Jurkat, Clone E6-1 (cell line): ENCODE data around the gene FSIP1.

ENCODE experiments used
- DNase-seq: peaks from one replicate; pipeline ENCODE4 v3.0.0-alpha.2; 2011; ENCODE audit warnings: low read depth, low spot score
- H3K4me3 ChIP-seq: 2 replicates; pipeline ENCODE4 v1.5.1; 2011; ENCODE audit warnings: mild to moderate bottlenecking, low read length, control low read depth, moderate library complexity

FSIP1 gene

GRCh38 chr15:39774688-39775267 is 7.9 kb downstream of the FSIP1 start:
- DNase-seq = peak; percentile 88
- peak overlapping the region; percentile 15 for H3K4me3 ChIP-seq

- H3K4me3 ChIP-seq = no peak overlapping the region
- no peak for DNase-seq
Measured at GRCh38 chr15:39770748-39771689, 11.6 kb downstream of the FSIP1 start.

- no peak overlapping the region for H3K4me3 ChIP-seq
- no peak for DNase-seq
Measured at GRCh38 chr15:39767921-39768320, 14.7 kb downstream of the FSIP1 start.

DNA sequence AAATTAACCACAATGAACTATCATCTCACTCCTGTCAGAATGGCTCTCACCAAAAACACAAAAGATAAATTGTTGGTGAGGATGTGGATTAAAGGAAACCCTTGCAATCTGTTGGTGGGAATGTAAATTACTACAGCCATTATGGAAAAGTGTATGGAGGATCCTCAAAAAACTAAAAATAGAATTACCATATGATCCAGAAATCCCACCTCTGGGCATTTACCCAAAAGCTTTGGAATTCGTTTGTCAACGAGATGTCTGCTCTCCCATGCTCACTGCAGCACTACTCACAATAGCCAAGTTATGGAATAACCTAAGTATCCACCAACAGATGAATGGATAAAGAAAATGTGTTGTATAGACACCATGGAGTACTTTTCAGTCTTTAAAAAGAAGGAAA is 21.6 kb downstream of the FSIP1 start:
- H3K4me3 ChIP-seq = no peak overlapping the region
- no peak for DNase-seq

DNA sequence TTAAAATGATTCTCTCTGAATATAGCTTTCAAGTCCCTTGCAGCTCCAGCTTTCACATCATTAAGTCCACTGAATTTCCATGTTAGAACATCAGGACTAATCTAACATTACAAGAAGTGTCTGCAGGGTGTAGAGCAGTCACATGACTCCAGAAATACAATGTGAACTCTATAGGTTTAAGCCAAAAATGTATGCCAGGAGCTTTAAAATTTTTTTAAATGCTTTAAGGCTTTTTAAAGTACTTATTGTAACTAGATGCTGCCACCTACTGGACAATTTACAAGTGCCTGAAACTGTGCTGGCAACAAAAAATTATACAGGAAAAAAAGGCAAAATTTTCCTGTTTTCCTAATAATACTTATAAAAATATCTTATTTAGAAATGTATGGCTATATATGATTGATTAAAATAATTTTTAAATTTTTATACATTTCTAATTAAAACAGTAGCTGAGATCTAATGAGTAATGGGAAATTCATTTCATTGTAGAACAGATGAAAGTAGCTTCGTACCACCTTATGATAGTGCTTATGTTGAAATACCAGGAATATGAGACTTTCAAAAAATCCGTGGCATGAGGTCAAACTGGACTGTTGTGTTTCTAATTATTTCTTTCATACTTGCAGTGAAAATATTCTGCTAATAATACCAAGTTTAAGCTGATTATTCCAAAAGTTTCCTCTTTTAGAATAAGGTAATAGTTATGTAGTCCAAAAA is 25.7 kb downstream of the FSIP1 start:
- peak; percentile 70 for DNase-seq
- H3K4me3 ChIP-seq = no peak overlapping the region

DNA sequence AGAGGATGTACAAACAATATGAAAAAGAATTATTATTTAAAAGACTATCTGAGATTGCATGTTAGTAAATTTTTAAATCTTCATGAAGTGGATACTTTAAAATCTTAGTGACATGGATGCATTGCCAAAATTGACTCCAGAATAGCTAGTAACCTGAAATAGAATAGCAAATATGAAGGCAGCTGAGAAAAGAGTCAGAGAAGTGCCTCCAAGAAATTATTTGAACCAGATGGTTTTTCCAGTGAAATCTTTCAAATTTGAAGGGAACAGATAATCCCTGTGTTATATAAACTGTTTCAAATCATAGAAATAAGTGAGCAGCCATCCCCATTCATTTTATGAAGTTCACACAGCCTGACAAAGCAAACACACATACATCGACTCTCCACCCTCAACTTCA is 29.6 kb downstream of the FSIP1 start:
- no peak for DNase-seq
- H3K4me3 ChIP-seq = no peak overlapping the region

GRCh38 chr15:39752246-39752645 is 30.4 kb downstream of the FSIP1 start:
- no peak for DNase-seq
- no peak overlapping the region for H3K4me3 ChIP-seq

DNA sequence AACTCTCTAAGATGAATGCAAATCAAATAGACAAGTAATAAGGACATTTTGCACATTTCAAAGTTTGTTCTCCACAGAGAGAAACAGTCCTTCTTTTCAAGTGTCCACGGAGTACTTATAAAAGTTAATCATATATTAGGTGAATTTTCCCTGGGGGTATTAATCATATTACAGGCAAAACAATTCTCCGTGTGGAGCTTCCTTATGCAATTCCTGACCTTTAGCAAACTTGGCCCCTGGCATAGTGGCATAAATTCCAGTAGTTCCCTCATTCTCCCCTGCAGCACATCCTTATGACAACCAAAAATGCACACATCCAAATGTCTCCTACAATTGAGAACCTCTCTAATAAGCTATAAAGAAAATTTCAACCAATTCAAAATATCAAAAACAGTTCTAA is 34.4 kb downstream of the FSIP1 start:
- no peak overlapping the region for H3K4me3 ChIP-seq

DNA sequence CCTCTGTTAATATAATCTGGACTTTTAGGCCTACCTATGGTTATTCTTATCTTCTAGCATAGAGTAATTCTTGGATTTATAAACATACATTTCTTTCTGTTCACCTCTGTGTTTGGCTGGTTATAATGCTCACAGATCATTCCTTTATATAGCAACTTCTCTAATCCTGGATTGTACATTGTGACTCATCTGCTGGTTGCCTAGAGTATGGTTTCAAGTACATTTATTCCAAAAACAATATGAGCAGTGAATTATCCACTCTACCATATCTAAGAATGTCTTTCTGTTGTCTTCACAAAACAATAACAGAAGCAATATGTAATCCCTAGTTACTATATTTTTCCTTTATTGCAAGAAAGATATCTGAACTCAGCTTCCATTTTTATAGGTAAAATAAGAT is 35.3 kb downstream of the FSIP1 start:
- no peak overlapping the region for H3K4me3 ChIP-seq
- no peak for DNase-seq

More for the DNA sequence above, 34.4 kb downstream of the FSIP1 start:
- no peak for DNase-seq

DNA sequence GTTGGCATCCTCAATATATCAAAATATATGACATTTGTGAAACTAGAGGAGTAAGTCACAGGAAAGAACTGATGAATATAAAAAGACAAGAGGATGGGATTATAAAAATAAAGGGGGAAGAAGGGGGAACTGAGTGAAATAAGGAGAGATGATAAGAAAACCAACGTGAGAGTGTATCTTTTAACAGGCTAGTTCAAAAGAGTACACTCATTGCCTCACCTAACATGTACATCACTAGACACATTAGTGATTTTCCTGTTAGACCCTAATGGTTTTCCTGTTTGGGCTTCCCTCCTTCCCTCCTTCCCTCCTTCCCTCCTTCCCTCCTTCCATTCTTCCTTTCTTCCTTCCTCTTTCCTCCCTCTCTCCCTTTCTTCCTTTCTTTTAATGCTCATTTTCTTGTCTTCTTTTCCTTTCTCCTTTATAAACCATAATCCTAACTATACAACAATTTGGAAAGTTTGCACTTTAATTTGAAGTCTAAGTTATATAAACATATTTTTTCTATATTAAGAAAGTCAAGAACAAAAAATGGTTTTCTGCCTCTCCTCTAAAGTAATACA is 35.8 kb downstream of the FSIP1 start:
- H3K4me3 ChIP-seq = no peak overlapping the region
- DNase-seq = no peak

GRCh38 chr15:39746176-39746575 is 36.5 kb downstream of the FSIP1 start:
- H3K4me3 ChIP-seq = no peak overlapping the region
- no peak for DNase-seq

DNA sequence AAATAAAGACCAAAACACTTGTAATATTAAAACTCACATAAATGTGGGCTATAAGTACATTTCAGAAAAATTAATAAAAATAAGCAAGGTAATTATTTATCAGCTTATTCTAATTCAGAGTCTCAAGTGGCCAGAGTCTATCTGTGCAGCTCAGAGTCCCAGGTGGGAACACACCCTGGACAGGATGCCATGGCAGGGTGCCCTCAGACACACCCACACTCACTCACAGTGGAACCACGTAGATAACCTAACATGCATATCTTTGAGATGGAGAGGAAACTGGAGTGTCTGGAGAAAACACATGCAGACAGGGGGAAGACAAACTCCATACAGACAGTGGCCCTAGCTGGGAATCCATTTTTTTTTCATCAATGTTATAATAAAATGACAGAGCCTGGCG is 37.2 kb downstream of the FSIP1 start:
- H3K4me3 ChIP-seq = no peak overlapping the region

GRCh38 chr15:39744334-39745103 is 38.1 kb downstream of the FSIP1 start:
- H3K4me3 ChIP-seq = no peak overlapping the region
- DNase-seq = peak; percentile 91

More for the DNA sequence above, 37.2 kb downstream of the FSIP1 start:
- no peak for DNase-seq

- H3K4me3 ChIP-seq = no peak overlapping the region
- no peak for DNase-seq
Measured at GRCh38 chr15:39743611-39744010, 39.0 kb downstream of the FSIP1 start.

GRCh38 chr15:39741258-39741657 is 41.4 kb downstream of the FSIP1 start:
- DNase-seq = no peak
- no peak overlapping the region for H3K4me3 ChIP-seq

GRCh38 chr15:39738998-39739397 is 43.6 kb downstream of the FSIP1 start:
- no peak for DNase-seq
- H3K4me3 ChIP-seq = no peak overlapping the region

GRCh38 chr15:39737196-39737550 is 45.5 kb downstream of the FSIP1 start:
- no peak overlapping the region for H3K4me3 ChIP-seq
- DNase-seq = no peak

GRCh38 chr15:39736412-39737195 is 46.0 kb downstream of the FSIP1 start:
- DNase-seq = no peak
- H3K4me3 ChIP-seq = no peak overlapping the region
